NOMO-1 treated with DMSO at 0.1 percent for 48 hours (cell line): ENCODE results near the gene CRLF1.

ENCODE experiments used
- DNase-seq: peaks from one replicate; lab custom pipeline; 2025; ENCODE audit not compliant: unreplicated experiment; lab: John Stamatoyannopoulos, UW

The CRLF1 gene

GRCh38 chr19:18606281-18607225 is at the start of gene CRLF1:
Gene CRLF1, minus strand, starts transcription at chr19:18606799. Its CDS starts 143 bp downstream, at chr19:18606656.
- DNase-seq = no peak

- DNase-seq = no peak
Measured at GRCh38 chr19:18655173-18655844, 48.7 kb upstream of the CRLF1 start.

GRCh38 chr19:18654469-18654868 is 47.9 kb upstream of the CRLF1 start:
- DNase-seq = no peak

- no peak for DNase-seq
Measured at GRCh38 chr19:18653853-18654252, 47.3 kb upstream of the CRLF1 start.

GRCh38 chr19:18651733-18652132 is 45.1 kb upstream of the CRLF1 start:
- DNase-seq = no peak

- no peak for DNase-seq
Measured at GRCh38 chr19:18651300-18651699, 44.7 kb upstream of the CRLF1 start.

- no peak for DNase-seq
Measured at GRCh38 chr19:18650468-18651041, 44.0 kb upstream of the CRLF1 start.

- no peak for DNase-seq
Measured at GRCh38 chr19:18650021-18650390, 43.4 kb upstream of the CRLF1 start.

GRCh38 chr19:18649371-18650020 is 42.9 kb upstream of the CRLF1 start:
- no peak for DNase-seq

GRCh38 chr19:18648973-18649315 is 42.3 kb upstream of the CRLF1 start:
- DNase-seq = no peak

GRCh38 chr19:18647807-18648206 is 41.2 kb upstream of the CRLF1 start:
- no peak for DNase-seq

- no peak for DNase-seq
Measured at GRCh38 chr19:18647371-18647767, 40.8 kb upstream of the CRLF1 start.

GRCh38 chr19:18646535-18647370 is 40.2 kb upstream of the CRLF1 start:
- DNase-seq = no peak

GRCh38 chr19:18645035-18645511 is 38.5 kb upstream of the CRLF1 start:
- no peak for DNase-seq

- peak; percentile 69 for DNase-seq
Measured at GRCh38 chr19:18644196-18645034, 37.8 kb upstream of the CRLF1 start.

GRCh38 chr19:18639706-18640243 is 33.2 kb upstream of the CRLF1 start:
- no peak for DNase-seq

- DNase-seq = peak; percentile 15
Measured at GRCh38 chr19:18637673-18638630, 31.4 kb upstream of the CRLF1 start.

- DNase-seq = no peak
Measured at GRCh38 chr19:18636969-18637629, 30.5 kb upstream of the CRLF1 start, which contains the start of gene KLHL26. Gene KLHL26, plus strand, starts transcription at chr19:18637028. Its CDS starts 27 bp downstream, at chr19:18637055.
